ENCODE data around the gene SLC9A9.
A peak's percentile ranks its signal among the peaks of the same experiment; 100 is the strongest.

SLC9A9 gene

DNA sequence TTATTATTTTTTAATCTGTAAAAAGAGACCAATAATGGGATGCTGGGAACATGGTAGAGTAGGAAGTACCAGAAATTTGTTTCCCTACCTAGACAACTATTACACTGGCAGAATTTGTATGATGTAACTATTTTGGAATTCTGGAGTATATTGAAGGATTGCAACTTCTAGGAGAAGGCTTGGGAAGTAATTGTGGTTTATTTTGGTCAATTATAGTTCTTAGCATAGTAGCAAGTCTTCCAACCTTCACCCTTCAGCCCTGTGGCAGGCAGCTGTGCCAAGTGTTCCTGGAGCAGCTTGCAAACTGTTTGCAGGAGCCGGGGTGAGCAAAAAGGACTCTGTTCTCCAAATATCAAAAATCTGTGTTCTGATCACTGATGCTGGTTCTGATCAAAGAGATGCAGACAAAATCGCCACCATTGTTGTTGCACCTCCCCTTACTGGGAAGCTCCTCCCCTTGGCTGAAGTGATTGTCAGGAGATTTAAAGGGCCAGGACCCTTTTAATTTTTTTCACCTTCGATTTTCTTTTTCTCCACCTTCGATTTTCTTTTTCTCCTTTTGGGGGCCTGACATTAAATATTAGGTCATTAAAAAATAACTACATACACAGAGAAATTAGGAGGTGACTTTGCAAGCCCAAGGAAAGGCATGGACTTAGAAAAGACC, 363.3 kb downstream of the SLC9A9 start:
- no peak for DNase-seq

GRCh38 chr3:143483214-143483613, 365.1 kb downstream of the SLC9A9 start:
- DNase-seq = no peak

GRCh38 chr3:143482106-143483088, 365.9 kb downstream of the SLC9A9 start:
- DNase-seq = no peak

DNA sequence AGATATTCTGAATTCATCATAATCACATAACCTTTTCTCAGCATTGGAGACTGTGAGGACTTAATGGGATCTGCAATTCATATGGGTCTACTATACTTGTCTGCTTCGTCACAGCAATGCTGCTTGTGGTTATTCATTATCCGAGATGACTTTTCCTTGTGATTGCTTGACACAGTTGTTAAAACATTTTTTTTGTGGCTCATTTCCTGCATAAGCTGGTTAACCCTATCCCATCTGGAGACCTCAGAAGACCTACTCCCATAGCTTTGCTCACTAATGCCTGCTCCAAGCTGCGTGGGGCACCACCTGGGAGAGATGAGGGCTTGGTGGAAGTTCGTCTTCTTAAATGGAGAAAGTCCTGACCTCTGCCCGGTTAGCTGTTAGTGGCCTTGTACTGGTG, 367.9 kb downstream of the SLC9A9 start:
- DNase-seq = no peak

GRCh38 chr3:143479727-143480126, 368.5 kb downstream of the SLC9A9 start:
- no peak for DNase-seq

DNA sequence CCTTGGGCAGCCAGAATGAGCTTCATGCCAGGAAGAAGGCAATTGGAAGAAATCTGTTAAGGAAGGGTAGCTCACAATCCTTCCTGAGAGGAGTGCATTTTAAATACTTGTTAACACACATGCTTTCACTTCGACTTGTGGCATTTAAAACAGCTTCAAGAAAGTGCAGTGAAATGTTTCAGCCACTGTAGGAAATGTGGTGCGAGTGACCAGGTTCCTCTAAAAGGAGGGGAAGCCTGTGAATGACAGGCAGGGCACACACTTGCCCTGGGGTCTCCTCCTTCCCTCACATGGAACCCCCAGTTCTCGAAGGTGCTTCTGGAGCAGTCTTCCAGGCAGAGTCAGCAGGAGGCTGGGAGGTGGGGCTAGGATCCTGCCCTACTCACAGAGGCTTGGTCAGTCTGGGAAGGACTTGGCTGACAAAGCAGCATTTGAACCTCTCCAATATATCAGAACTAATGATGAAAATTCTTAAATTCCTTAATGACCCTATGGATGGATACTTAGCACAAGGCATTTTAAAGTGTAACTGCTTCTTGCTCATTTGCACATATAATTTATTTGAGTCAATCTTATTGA, 370.1 kb downstream of the SLC9A9 start:
- no peak for DNase-seq

DNA sequence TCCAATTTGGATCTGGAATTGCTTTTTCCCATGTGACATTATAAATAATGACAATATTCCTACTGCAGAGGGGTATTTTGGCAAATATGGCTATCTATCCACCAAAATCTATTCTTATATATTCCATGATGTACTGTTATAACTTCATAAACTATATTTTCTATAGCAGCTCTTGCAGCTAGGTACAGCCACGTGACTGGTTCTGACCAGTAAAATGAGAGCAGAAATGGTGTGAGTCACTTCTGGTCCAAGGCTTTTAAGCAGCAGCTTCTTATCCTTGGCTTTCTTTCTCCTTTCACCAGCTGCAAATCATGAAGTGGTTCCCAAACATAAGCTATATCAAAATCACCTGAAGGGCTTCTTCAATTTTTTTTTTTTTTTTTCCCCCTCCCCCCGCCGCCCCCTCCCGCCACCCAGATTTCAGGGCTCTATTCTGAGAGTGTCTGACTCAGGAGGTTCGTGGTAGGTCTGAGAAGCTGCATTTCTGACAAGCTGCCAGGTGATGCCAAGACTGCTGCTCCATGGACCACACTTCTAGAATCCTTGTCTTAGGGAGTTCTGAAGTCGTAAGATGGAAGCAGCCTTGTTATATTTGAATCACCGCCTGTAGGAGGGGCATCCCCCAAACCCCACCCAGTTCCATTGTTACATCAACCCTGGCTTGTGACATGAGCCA, 371.2 kb downstream of the SLC9A9 start:
- DNase-seq = no peak

- DNase-seq = no peak
These were observed 372.3 kb downstream of the SLC9A9 start for GRCh38 chr3:143475981-143476380.

GRCh38 chr3:143472731-143473523, 375.3 kb downstream of the SLC9A9 start:
- no peak for DNase-seq

- DNase-seq = no peak
These were observed 376.6 kb downstream of the SLC9A9 start for GRCh38 chr3:143471705-143472104.

DNA sequence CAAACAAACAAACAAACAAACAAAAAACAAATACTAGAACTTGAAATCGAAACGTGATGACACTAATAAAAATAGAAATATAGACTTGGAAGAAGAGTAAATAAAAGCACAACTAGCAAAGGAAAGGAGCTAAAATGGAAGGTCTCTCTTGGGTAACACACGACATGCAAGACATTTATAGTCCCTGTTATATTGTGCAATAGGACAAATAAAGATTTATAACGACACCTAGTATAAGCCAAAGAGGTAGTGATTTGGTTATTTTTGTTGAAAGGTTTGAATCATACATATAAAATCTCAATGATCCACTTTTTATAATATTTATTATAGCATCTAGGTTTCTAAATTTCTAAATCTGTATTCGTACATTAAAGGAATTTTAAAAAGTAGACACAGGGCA, 379.1 kb downstream of the SLC9A9 start:
- DNase-seq = no peak

GRCh38 chr3:143465666-143466065, 382.6 kb downstream of the SLC9A9 start:
- no peak for DNase-seq

GRCh38 chr3:143464850-143465249, 383.4 kb downstream of the SLC9A9 start:
- no peak for DNase-seq

DNA sequence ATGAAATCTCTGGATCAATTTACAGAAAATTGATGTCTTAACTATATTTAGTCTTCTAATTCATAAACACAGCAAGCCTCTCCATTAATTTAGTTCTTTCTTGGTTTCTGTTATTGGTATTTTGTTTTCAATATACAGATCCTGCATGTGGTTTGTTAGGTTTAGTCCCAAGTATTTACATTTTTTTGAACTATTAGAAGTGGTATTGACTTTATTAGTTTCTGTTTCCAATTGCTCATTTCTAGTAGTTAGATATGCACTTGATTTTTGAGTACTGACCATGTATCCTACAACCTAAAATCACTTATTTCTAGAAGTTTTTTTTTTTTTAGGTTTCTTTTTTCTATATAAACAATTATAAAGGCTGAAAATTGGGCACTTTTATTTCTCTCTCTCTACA, 392.8 kb downstream of the SLC9A9 start:
- DNase-seq = no peak

DNA sequence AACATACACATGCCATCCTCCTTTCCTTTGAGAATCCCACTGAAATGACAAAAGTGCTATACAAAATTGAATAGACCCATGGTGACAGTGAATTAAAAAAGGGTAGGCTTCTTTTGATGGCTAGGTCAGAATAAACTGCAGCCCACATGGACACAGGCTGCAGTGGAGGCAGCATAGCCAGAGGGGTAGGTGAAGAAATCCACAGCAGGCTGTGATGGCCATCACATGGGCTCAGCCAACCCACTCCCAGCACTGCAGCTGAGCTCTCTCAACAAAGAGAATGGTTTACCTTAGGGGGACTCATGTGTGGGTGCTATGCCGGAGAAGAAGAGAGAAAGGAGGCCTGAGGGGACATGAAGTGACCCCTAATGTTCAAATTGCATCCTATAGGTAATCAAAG, 397.6 kb downstream of the SLC9A9 start:
- no peak for DNase-seq

DNA sequence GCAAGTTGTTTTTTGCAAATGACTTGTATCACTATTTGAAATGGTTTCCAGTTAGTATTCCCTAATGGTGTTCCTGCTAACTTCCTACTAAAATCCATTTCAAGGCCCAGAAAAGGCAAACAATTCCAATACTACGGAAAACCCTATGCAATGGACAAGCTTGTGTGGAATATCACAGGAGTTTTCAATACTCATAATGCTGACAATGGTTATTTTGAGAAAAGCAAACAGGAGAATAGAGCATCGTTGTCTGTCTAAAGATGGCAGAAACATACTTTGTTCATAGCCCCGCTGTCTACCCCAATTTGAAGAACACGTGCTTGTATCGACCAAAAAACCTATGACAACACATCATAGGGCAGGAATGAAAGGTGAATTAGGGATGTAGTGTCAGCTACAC, 400.8 kb downstream of the SLC9A9 start:
- DNase-seq = no peak

DNA sequence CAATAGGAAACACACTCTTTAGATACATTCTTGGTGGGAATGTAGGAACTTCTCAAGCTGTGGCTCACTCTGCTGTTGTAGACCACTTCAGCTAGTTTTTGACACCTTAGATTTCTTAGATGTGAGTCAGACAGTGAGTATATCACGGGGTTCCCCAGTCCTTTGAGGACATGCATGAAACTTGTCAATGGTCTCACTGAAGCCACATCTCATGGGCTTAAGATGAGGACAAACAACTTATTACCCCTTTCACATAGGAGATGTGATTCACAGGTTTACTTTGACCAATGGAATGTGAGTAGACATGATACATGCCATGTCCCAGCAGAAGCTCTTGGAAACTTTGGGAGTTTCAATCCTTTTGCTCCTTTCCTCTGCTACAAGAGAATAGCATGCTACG, 403.1 kb downstream of the SLC9A9 start:
- DNase-seq = no peak

GRCh38 chr3:143443851-143444331, 404.4 kb downstream of the SLC9A9 start:
- peak; percentile 36 for DNase-seq

- no peak for DNase-seq
These were observed 405.3 kb downstream of the SLC9A9 start for GRCh38 chr3:143442814-143443447.

GRCh38 chr3:143441516-143442171, 406.6 kb downstream of the SLC9A9 start:
- no peak for DNase-seq

DNA sequence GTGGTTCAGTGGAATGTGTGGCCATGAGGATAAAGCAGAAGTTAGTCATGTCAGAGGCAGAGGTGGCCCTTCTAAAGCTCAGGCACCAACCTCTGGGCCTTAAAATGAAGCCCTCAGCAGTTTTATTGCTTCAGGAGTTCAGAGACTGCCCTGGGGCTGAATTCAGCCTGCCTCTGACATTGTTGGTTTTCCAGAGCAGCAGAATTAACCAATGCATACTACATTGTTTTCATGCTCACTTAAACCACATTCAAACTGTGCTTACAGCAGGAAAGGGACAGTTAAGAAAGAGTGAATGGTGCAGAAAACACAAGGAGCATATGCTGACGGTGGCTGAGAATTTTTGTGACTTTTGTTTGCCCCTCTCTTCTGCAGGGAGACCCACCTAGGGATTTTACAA, 408.5 kb downstream of the SLC9A9 start:
- DNase-seq = no peak

Measured in 8988T (cell line).